T-helper 1 cell treated with Interleukin-12 subunit alpha and Interleukin-12 subunit beta and Interleukin-4 antibody, amounts not matched to agents 30 μg/mL and 1 μg/mL, for 36 hours (primary cell): ENCODE data around the gene ZNRF1.

Experiments
- H3K27ac Mint-ChIP-seq: one replicate; pipeline ENCODE4 v1.8.0; 2021; ENCODE audit warnings: mild to moderate bottlenecking, mixed read lengths
- H3K27me3 Mint-ChIP-seq: one replicate; pipeline ENCODE4 v1.8.0; 2021; ENCODE audit warnings: low read depth, mixed read lengths
- H3K36me3 Mint-ChIP-seq: one replicate; pipeline ENCODE4 v1.8.0; 2021; ENCODE audit warnings: low read depth, mixed read lengths
- H3K4me1 Mint-ChIP-seq: one replicate; pipeline ENCODE4 v1.8.0; 2021; ENCODE audit warnings: low read depth, mixed read lengths
- H3K4me3 Mint-ChIP-seq: one replicate; pipeline ENCODE4 v1.8.0; 2021; ENCODE audit warnings: mild to moderate bottlenecking, moderate library complexity, mixed read lengths
- H3K9me3 Mint-ChIP-seq: one replicate; pipeline ENCODE4 v1.8.0; 2021; ENCODE audit warnings: mixed read lengths

ZNRF1 gene

DNA sequence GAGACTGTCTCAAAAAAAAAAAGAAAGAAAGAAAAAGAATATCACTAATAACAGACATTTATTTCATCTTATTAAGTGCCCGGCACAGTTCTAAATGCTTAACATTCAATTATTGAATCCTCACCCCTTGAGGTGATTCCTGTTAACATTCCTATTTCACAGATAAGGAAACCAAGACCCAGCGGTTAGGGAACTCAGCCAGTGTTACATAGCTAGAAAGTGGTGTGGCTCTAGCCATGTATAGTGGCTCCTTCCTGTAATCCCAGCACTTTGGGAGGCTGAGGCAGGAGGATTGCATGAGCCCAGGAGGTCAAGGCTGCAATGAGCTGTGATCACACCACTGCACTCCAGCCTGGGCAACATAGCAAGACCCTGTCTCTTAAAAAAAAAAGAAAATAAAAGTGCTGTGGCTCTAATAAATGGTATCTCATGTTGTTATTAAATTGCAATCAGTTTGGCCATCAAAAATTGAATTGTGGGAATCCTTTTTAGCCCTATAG, 28.1 kb downstream of the ZNRF1 start:
- Mint-ChIP-seq H3K4me3 (no peak overlapping the region), H3K36me3 (peaks cover 13% of the 10 kb centered on the region), H3K27ac (no peak overlapping the region), H3K9me3 (peaks cover 7% of the 10 kb centered on the region), H3K4me1 (peaks cover 30% of the 10 kb centered on the region), H3K27me3 (no peaks in the 10 kb centered on the region)

DNA sequence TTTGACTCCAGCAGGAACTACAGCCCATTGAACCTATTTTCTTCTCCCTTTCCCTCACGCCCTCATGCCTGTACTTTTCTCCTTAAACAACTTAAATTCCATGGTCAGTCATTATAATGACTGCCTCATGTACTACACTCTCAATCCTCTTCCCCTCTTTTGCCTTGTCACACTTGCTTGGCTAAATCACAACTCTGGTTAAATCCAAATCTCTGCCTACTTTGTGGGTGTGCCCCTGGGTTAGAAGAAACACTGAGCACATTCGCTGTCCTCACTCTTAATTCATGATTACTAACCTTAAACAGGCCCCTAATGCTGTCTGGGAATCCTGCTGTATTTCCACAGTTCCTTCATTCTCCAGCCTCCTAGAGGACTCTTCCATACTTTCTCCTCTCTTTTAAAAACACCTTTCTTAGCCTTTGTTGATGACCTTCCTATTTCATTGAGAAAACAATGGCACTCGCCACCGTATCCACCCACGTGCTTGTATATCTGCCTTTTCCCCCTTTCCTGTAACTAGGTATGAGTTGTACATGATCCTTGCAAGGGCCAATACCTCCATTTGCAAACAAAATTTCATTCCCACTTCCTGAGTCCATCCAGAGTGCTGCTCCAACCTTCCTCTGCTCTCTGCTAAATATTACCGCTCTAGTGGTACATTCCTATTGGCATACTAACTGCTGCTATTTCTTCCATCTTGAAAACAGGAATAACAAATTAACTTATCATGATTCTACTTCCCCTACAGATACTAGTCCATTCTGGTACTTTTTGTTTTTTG, 28.9 kb downstream of the ZNRF1 start:
- Mint-ChIP-seq H3K27ac (no peak overlapping the region), H3K9me3 (peaks cover 4% of the 10 kb centered on the region), H3K4me1 (peaks cover 30% of the 10 kb centered on the region), H3K36me3 (peaks cover 13% of the 10 kb centered on the region), H3K4me3 (no peak overlapping the region), H3K27me3 (no peaks in the 10 kb centered on the region)

DNA sequence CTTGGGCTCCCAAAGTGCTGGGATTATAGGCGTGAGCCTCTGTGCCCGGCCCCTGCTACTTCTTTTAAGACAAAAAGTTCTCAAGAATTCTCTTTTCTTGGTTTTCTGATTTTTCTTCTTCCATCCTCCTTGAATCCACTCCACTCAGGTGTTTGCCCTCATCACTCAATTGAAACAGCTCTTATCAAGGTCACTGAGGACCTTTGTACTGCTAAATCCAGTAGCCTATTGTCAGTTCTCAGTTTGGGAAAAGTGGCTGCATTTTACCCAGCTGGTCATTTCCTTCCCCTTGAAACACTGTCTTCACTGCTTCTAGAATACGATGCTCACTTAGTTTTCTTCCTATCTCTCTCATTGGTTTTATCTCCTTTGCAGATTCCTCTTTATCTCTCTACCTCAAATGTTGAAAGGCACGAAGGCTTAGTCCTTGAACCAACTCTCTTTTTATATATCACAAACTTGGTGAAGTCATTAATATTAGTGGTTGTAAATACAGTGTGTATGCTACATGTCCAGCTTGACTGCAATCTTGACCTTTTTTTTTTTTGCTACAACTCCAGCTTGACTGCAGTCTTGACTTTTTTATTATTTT, 29.8 kb downstream of the ZNRF1 start:
- peaks cover 8% of the 10 kb centered on the region for H3K36me3 Mint-ChIP-seq
- H3K27ac Mint-ChIP-seq, result no peak overlapping the region
- H3K9me3 Mint-ChIP-seq, result no peaks in the 10 kb centered on the region
- H3K4me3 Mint-ChIP-seq, result no peak overlapping the region
- no peaks in the 10 kb centered on the region for H3K27me3 Mint-ChIP-seq
- H3K4me1 Mint-ChIP-seq, result peaks cover 25% of the 10 kb centered on the region

DNA sequence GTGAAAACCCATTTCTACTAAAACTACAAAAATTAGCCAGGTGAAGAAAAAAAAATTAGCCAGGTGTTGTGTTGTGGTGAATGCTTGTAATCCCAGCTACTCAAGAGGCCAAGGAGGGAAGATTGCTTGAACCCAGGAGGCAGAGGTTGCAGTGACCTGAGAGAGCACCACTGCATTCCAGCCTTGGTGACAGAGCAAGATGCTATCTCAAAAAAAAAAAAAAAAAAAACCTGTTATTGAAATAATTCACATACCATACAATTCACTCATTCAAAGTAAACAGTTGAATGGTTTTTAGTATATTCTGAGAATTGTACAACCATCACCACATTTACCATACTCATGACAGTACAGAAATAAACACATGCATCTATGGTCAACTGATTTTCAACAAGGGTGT, 31.0 kb downstream of the ZNRF1 start:
- Mint-ChIP-seq H3K9me3 (peaks cover 3% of the 10 kb centered on the region), H3K4me3 (no peak overlapping the region), H3K4me1 (peaks cover 19% of the 10 kb centered on the region), H3K36me3 (peaks cover 11% of the 10 kb centered on the region), H3K27ac (no peak overlapping the region), H3K27me3 (no peaks in the 10 kb centered on the region)

DNA sequence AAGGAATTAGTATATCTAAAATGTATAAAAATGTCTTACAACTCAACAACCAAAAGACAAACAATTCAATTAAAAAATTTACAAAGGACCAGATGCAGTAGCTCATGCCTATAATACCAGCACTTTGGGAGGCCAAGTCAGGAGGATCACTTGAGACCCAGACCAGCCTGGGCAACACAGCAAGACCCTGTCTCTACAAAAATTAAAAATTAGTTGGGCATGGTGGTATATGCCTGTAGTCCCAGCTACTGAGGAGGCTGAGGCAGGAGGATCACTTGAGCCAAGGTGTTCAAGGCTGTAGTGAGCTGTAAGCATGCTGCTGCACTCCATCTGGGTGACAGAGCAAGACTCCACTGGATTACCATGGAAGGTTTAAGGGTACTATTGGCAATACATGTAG, 33.8 kb downstream of the ZNRF1 start:
- Mint-ChIP-seq H3K4me1 (peaks cover 18% of the 10 kb centered on the region), H3K9me3 (peaks cover 16% of the 10 kb centered on the region), H3K36me3 (peaks cover 27% of the 10 kb centered on the region), H3K27me3 (no peaks in the 10 kb centered on the region), H3K4me3 (no peak overlapping the region), H3K27ac (no peak overlapping the region)

DNA sequence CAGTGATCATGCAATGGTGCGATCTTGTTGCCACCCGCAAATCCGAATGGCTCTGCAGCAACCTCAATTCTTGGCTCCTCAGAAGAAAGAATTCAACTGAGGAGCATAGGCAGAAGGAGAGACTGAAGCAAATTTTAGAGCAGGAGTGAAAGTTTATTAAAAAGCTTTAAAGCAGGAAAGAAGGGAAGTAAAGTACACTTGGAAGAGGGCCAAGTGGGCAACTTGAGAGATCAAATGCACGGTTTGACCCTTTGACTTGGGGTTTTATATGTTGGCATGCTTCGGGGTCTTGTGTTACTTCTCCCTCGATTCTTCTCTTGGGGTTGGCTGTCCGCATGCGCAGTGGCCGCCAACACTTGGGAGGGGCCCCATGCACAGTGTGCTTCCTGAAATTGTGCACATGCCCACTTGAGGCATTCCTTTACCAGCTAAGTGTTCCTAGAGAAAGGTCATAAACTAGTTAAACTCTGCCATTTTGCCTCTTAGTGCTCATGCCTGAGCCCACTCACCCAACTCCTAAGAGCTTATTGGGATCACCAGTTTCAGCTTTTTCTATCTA, 36.7 kb downstream of the ZNRF1 start:
- peaks cover 38% of the 10 kb centered on the region for H3K36me3 Mint-ChIP-seq
- H3K4me1 Mint-ChIP-seq, result peaks cover 23% of the 10 kb centered on the region
- H3K27me3 Mint-ChIP-seq, result no peaks in the 10 kb centered on the region
- H3K4me3 Mint-ChIP-seq, result no peak overlapping the region
- H3K27ac Mint-ChIP-seq, result no peak overlapping the region
- peaks cover 23% of the 10 kb centered on the region for H3K9me3 Mint-ChIP-seq

DNA sequence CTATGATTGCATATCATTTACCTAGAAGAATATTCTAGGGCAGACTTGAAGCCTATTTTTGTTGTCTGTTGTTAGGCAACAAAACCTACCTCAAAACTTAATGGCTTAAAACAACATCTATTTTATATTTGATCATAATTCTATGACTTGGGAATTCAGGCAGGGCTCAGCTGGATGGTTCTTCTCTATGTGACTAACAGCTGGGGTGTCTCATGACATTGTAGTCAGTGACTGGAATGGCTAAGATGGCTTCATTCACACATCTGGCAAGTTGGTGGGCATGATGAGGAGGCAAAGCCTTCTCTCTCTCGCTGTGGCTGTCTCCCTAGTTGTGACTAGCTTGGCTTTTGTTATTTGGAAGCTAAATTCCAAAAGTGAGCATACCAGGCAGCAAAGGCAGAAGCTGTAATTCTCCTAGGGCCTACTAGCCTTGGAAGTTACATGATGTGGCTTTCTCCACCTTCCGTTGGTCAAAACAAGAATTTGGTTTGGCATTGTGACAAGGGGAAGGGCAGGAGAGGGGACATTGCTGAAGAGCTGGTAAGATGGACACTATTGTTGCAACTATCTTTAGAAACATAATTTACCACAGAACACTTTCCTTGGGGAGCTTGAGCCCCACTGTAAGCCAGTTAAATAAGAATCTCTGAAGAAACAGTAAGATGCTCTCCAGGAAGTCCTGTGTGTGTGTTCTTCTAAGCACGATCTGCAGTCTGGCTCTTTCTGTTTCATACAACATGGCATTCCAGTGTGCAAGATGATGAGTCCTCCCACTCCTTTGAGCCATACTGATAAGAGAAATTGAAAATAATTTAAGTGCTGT, 39.4 kb downstream of the ZNRF1 start:
- Mint-ChIP-seq H3K9me3 (peaks cover 23% of the 10 kb centered on the region), H3K36me3 (peaks cover 39% of the 10 kb centered on the region), H3K27ac (no peak overlapping the region), H3K4me3 (no peak overlapping the region), H3K27me3 (no peaks in the 10 kb centered on the region), H3K4me1 (peaks cover 32% of the 10 kb centered on the region)

DNA sequence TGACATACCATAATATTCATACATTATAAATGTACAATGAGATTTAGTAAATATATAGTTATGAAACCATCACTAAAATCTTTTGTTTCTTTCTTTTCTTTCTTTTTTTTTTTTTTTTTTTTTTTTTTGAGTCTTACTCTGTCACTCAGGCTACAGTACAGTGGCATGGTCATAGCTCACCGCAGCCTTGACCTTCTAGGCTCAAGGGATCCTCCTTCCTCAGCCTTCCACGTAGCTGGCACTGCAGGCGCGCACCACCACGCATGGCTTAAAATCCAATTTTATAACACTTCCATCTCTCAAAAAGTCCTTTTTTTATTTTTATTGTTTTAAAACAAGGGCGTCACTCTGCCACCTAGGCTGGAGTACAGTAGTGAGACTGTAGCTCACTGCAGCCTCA, 41.1 kb downstream of the ZNRF1 start:
- Mint-ChIP-seq H3K4me3 (no peak overlapping the region), H3K36me3 (peaks cover 38% of the 10 kb centered on the region), H3K27me3 (no peaks in the 10 kb centered on the region), H3K9me3 (peaks cover 21% of the 10 kb centered on the region), H3K4me1 (peaks cover 34% of the 10 kb centered on the region), H3K27ac (no peak overlapping the region)

DNA sequence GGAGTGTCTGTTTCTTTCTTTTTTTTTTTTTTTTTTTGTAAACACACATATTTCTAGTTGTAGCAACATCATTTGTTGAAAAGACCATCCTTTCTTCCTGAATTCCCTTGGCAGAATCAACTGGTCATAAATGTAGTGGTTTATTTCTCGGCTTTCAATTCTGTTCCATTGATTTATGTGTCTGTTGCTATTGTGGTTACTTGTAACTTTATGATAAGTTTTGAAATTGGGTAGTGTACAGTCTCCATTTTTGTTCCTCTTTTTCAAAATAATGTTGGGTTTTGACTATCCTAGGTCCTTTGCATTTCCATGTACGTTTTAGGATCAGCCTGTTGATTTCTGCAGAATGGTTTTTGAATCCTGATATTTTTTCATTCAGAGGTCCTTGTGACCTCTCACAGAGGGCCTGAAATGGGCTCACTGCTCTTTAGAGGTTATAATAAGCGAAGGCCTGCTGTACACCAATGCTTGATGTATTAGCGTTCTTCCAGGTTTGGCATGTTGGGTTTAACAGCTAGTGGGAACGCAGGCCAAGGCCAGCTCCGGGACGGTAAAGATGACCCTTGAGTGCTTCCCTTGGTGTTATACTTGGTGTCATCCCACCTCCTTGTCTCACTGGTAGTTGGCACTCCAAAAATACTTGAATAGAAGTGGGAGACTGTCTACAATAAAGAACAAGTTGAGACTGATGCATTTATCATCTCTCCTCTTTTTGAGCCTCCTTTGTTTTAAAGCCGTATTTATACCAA, 43.8 kb downstream of the ZNRF1 start:
- peaks cover 34% of the 10 kb centered on the region for H3K4me1 Mint-ChIP-seq
- no peak overlapping the region for H3K27ac Mint-ChIP-seq
- peaks cover 23% of the 10 kb centered on the region for H3K36me3 Mint-ChIP-seq
- H3K27me3 Mint-ChIP-seq, result no peaks in the 10 kb centered on the region
- H3K9me3 Mint-ChIP-seq, result peaks cover 8% of the 10 kb centered on the region
- no peak overlapping the region for H3K4me3 Mint-ChIP-seq

DNA sequence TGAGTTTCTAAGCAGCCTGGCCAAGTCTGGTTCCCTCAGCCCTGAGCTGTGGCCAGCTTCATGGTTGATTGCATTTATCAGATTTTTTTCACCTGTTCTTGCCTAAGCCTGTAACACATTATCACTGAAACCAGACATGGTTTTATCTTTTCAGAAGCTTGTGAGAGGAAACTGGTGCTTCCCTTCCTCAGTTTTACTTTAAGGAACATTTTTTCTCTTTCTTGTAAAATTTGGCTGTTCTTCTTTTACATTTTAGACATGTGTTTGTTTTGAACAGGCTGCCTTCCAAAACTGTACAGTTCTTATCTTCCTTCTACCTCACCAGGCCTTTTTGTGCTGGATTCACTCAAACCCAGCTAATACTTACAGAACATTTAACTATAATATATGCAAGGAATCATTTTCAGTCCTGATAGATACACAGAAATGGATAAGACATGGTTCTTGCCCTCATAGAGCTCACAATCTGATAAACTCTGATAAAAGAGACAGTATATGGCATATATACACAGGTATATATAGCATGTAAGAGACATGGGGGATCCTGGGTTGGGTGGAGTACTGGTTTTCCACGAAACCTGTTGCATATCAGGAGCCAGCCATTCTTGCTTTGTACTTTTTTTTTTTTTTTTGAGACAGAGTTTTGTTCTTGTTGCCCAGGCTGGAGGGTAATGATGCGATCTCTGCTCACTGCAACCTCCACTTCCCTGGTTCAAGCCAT, 44.5 kb downstream of the ZNRF1 start:
- Mint-ChIP-seq H3K36me3 (peaks cover 17% of the 10 kb centered on the region), H3K9me3 (peaks cover under 1% of the 10 kb centered on the region), H3K4me3 (no peak overlapping the region), H3K27ac (peak overlapping the region; percentile 18), H3K27me3 (no peaks in the 10 kb centered on the region), H3K4me1 (peaks cover 31% of the 10 kb centered on the region)

DNA sequence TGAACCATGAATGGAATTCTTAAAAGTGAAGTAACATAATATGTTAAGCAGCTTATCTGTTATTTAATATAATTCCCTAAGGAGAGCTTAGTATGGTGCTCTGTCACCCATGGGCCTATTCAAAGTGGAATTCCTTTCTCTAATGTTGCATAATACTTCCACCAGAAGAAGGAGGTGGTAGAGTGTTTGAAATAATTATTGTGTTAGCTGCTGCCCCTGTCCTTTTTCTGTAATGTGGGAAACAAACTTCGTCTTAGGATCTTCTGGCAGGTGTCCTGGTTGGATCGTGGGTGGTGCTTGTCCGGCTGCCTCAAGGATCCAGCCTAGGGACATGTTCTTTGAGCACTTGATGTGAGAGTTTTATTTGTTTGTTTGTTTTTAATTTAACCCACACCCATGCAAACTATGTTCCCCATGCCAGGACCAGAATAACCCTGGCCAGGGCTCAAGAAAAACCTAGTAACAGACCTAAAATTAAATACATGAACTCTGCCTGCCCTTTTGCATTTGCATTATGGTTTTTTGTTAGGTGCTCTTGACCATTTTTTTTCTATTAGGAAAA, 46.1 kb downstream of the ZNRF1 start:
- Mint-ChIP-seq H3K9me3 (peaks cover 4% of the 10 kb centered on the region), H3K27ac (no peak overlapping the region), H3K27me3 (no peaks in the 10 kb centered on the region), H3K4me3 (no peak overlapping the region), H3K4me1 (peaks cover 25% of the 10 kb centered on the region), H3K36me3 (peaks cover 17% of the 10 kb centered on the region)

DNA sequence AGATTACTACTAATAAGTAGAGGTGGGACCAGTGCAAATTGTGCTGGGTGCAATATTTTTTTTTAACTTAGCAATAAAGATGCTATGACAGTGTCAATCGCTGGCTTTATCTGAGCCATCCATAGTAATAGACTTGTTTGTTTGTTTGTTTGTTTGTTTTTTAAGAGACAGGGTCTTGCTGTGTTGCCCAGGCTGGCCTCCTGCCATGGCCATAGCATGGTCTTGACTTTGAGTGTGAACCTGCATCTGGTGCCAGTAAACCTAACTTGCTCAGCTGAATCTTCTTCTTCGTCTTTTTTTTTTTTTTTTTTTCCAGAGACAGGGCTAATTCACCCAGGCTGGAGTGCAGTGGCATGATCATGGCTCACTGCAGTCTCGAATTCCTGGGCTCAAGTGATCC, 46.6 kb downstream of the ZNRF1 start:
- H3K36me3 Mint-ChIP-seq, result peaks cover 18% of the 10 kb centered on the region

DNA sequence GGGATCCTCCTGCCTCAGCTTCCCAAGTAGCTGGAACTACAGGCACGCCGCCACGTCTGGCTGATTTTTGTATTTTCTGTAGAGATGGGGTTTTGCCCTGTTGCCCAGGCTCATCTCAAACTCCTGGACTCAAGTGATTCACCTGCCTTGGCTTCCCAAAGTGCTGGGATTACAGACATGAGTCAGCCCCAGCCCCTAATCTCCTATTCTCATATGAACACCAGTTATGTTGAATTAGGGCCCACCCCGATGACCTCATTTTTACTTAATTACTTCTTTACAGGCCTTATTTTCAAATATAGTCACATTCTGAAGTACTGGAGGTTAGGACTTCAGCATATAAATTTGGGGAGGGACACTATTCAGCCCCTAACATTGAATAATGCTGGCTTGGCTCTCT, 49.2 kb downstream of the ZNRF1 start:
- Mint-ChIP-seq H3K4me1 (peaks cover 18% of the 10 kb centered on the region), H3K27ac (no peak overlapping the region), H3K27me3 (no peaks in the 10 kb centered on the region), H3K9me3 (peaks cover 6% of the 10 kb centered on the region), H3K36me3 (peaks cover 18% of the 10 kb centered on the region), H3K4me3 (no peak overlapping the region)

More for the DNA sequence above, 46.6 kb downstream of the ZNRF1 start:
- Mint-ChIP-seq H3K27ac (no peak overlapping the region), H3K27me3 (no peaks in the 10 kb centered on the region), H3K9me3 (peaks cover 6% of the 10 kb centered on the region), H3K4me3 (no peak overlapping the region), H3K4me1 (peaks cover 25% of the 10 kb centered on the region)
